GM19099 (cell line): ENCODE measurements around the gene CES5A.

Experiments
- POLR2A ChIP-seq: IDR thresholded peaks from 3 replicates; pipeline ENCODE4 v1.6.1; 2011; ENCODE audit warnings: low read depth; ENCODE audit not compliant: insufficient read length; ENCODE audit errors: extremely low read depth

CES5A gene

GRCh38 chr16:55846598-55847346, 28.4 kb downstream of the CES5A start:
- TF ChIP-seq POLR2A, result no peak

DNA sequence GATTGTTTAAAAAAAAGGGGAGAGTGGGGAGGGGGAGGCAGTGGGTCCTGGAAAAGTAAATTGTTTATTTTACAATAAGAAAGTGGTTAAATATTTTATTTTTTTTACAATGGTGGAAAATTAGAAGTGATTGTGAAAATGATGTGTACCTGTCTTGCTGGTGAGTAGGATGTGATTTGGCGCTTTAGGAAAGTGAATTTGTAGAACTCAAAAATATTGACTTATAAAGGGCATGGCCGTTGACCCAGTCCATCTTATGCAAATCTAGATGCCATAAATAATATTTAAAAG, 32.1 kb downstream of the CES5A start:
- no peak for TF ChIP-seq POLR2A

- TF ChIP-seq POLR2A, result no peak
Measured at GRCh38 chr16:55842369-55843104, 32.6 kb downstream of the CES5A start.

GRCh38 chr16:55839115-55839514, 36.1 kb downstream of the CES5A start:
- no peak for TF ChIP-seq POLR2A

- TF ChIP-seq POLR2A, result no peak
Measured at GRCh38 chr16:55836158-55836611, 39.0 kb downstream of the CES5A start.

GRCh38 chr16:55835581-55835980, 39.6 kb downstream of the CES5A start:
- no peak for TF ChIP-seq POLR2A

GRCh38 chr16:55834049-55834448, 41.1 kb downstream of the CES5A start:
- no peak for TF ChIP-seq POLR2A

DNA sequence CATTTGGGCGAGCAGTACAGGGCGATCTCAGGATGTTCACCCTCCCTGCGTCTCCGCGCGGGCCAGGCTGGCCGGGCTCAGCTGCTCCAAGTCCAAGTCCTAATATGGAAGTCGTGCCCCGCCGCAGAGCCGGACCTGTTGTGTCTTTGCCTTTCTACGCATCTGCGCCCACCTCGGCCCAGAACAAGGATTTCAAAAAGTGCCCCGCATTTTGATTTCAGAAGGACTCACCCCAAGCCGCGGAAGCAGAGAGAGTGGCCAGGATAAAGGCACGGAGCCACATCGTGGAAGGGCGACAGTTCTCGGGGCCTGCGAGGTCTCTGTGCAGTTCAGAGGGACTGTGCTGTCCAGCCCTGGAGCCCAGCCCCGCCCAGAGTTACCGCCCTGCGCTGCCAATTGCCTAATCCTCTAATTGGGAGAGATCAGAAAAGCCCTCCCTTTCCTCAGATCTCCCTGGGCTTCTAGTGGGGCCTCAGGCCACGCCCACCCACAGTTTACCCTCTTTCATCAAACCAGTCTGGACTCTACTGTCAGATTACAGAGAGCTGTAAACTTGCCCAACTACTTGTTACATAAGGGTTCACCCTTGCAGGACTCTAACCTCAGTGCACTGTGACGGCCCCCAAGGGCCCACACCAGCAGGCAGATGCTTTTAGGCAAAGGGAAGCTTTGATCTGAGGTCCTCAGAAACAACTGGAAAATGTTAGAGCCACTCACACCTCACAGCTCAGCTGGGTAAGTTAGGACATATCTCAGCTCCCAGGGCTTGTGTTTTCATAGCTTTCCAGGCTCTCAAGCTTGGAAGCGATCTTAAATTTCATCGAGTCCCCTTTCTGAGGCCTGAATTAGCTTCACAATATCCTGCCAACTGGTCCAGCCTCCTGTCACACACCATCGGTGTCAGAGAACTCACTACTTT, 42.1 kb downstream of the CES5A start, which contains the start of gene CES1:
Gene CES1, minus strand, starts transcription at position 324 of the 919 bp plus-strand sequence. Its CDS starts 41 bp downstream, at position 283.
- no peak for TF ChIP-seq POLR2A

GRCh38 chr16:55832425-55832772, 42.8 kb downstream of the CES5A start:
- no peak for TF ChIP-seq POLR2A

DNA sequence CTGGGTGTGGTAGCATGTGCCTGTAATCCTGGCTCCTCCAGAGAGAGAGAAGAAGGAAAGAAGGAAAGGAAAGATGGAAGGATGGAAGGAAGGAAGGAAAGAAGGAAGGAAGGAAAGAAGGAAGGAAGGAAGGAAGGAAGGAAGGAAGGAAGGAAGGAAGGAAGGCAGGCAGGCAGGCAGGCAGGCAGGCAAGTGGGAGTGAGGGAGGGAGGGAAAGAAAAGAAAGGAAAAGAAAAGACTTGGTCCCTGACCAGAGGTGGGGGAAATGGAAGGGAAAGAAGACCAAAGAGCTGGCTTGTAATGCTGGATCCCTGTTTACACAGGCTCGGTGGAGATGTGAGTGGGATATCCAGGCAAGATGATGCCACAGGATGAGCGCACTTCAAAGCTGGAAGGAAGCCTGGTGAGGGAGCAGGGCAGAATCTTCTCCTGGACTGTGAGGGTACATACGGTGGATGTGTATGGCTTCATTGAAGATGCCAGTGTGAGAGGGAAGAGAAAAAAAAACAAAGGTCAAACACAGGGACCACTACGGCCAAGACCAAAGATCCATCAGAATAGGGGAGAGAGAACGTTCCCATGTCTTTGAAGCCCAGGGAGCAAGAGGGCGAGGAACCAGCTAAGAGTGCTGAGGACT, 44.4 kb downstream of the CES5A start:
- no peak for TF ChIP-seq POLR2A

GRCh38 chr16:55828680-55829079, 46.5 kb downstream of the CES5A start:
- TF ChIP-seq POLR2A, result no peak

DNA sequence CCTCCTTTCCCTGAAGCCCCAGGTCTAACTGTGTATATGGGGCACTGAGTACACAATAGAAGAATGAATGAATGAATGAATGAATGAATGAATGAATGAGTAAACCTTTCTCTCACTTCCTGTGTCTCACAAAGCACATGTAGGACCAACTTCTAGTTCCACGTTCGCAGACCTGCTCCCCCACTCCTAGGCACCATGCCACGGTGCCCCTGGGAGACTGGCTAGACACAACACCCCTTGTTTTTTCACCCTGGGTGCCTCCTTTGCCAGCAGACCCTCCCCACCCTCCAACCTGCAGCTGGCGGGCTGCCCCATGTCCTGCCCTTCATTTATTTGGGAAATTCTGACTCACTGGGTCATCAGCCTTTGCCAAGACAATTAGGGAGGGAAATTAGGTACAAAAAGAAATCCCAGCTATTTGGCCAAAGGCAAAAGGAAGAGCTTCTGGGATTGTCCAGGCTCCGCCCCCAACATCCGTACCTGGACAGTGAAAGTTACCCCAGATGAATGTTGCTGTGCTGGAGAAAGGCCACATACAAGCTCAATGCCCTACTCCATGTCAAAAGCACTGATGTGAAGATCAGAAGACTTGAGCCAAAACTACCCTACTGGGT, 50.0 kb downstream of the CES5A start:
- no peak for TF ChIP-seq POLR2A

DNA sequence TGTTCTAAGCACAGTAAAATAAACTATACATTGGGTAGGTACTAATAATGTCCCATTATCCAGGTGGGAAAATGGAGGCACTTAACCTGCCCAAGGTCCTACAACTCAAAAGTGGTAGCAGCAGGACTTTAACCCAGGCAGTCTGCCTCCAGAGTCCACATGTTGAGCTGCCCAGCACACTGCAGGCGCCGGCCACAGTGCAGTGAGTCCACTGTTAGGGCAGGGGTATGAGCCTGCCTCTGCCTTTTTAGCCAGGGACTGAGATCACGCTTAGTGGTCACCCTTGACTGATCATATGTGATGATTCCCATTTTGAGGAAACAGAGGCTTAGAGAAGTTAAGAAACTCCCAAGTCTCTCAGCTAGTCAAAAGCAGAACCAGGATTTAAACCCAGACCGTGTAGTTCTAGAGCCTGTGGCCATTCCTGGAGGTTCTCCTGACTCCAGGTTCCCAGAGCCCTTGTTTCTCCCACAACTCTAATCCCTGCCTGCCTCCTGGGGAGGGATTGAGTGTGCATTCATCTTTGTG, 50.6 kb downstream of the CES5A start:
- TF ChIP-seq POLR2A, result no peak

GRCh38 chr16:55822280-55822810, 52.8 kb downstream of the CES5A start:
- TF ChIP-seq POLR2A, result no peak
